SK-N-SH (cell line): ENCODE measurements around the gene MCM3AP. TPM values are rescaled to one million over a fixed set of nuclear protein-coding genes. Genes with fewer than 3 reads are reported as not detected.

Experiments
- CTCF ChIA-PET: fragments of 300-600, 350-600 bp; formaldehyde crosslinking; extraction: SDS; loops from one replicate; lab custom pipeline; 2021; lab: Yijun Ruan, JAX
- POLR2A ChIA-PET: fragments of 350-600 bp; sonication (Branson Sonifier 250); formaldehyde crosslinking; extraction: SDS; loops from one replicate; lab custom pipeline; 2020; ENCODE audit warnings: antibody characterized with exemption, inconsistent platforms; lab: Yijun Ruan, JAX
- DNase-seq: peaks from one replicate; pipeline ENCODE4 v3.0.0; 2012
- H2AFZ ChIP-seq: fragments of 200-600 bp; sonication (generic); 2 replicates; pipeline ENCODE4 v1.8.1; 2016; ENCODE audit warnings: antibody characterized with exemption, mild to moderate bottlenecking, low read depth
- H3F3A ChIP-seq: fragments of 200-600 bp; sonication (generic); replicated peaks from 2 replicates; pipeline ENCODE3; 2016; ENCODE audit warnings: antibody characterized with exemption, mild to moderate bottlenecking; ENCODE audit not compliant: insufficient read depth
- H3K27ac ChIP-seq, 2 experiments: fragments of 200-500 bp in 1 of 2; fragments of 200-600 bp in 1 of 2; sonication (Bioruptor generic) in 1 of 2; sonication (generic), shearing (Covaris generic) in 1 of 2; 2 replicates each; pipeline versions ENCODE4 v1.5.1 to v1.6.1; 2014 to 2016; ENCODE audit warnings: low read depth in 2 of 2, inconsistent platforms in 1 of 2, low read length in 1 of 2, mild to moderate bottlenecking in 1 of 2, mixed read lengths in 1 of 2
- H3K27me3 ChIP-seq: fragments of 200-600 bp; sonication (generic), shearing (Covaris generic); 2 replicates; pipeline ENCODE4 v1.6.1; 2016; ENCODE audit warnings: mixed run types; ENCODE audit not compliant: insufficient read depth
- H3K36me3 ChIP-seq, 2 experiments: fragments of 200-500 bp in 1 of 2; fragments of 200-600 bp in 1 of 2; sonication (Bioruptor generic) in 1 of 2; sonication (generic) in 1 of 2; replicated peaks in 1 of 2; 2 replicates each; pipeline versions ENCODE3 to v1.5.1; 2014 to 2016; ENCODE audit warnings: low read length in 1 of 2, mild to moderate bottlenecking in 1 of 2; ENCODE audit not compliant: insufficient read depth in 2 of 2, control insufficient read depth in 1 of 2
- H3K4me1 ChIP-seq, 2 experiments: fragments of 200-500 bp in 1 of 2; fragments of 200-600 bp in 1 of 2; sonication (Bioruptor generic) in 1 of 2; sonication (generic), shearing (Covaris generic) in 1 of 2; 2 replicates each; pipeline versions ENCODE4 v1.5.1 to v1.6.1; 2014 to 2016; ENCODE audit warnings: low read depth in 1 of 2, low read length in 1 of 2, mixed run types in 1 of 2; ENCODE audit not compliant: insufficient read depth in 2 of 2, control insufficient read depth in 1 of 2
- H3K4me2 ChIP-seq: fragments of 200-600 bp; sonication (generic), shearing (Covaris generic); 2 replicates; pipeline ENCODE4 v1.6.1; 2017; ENCODE audit warnings: mixed run types
- H3K4me3 ChIP-seq, 2 experiments: fragments of 200-500 bp in 1 of 2; fragments of 200-600 bp in 1 of 2; sonication (Bioruptor generic) in 1 of 2; sonication (generic), shearing (Covaris generic) in 1 of 2; 2 replicates each; pipeline versions ENCODE4 v1.5.1 to v1.8.1; 2014 to 2016; ENCODE audit warnings: low read depth in 2 of 2, inconsistent platforms in 1 of 2, low read length in 1 of 2, mild to moderate bottlenecking in 1 of 2, mixed read lengths in 1 of 2, moderate library complexity in 1 of 2
- H3K79me2 ChIP-seq: fragments of 200-600 bp; sonication (generic); 2 replicates; pipeline ENCODE4 v1.8.1; 2017; ENCODE audit warnings: mild to moderate bottlenecking; ENCODE audit not compliant: insufficient read depth
- H3K9ac ChIP-seq: fragments of 200-600 bp; sonication (generic); 2 replicates; pipeline ENCODE4 v1.6.1; 2017; ENCODE audit warnings: mixed run types
- H3K9me2 ChIP-seq: fragments of 200-600 bp; sonication (generic); 2 replicates; pipeline ENCODE4 v1.6.1; 2017; ENCODE audit warnings: mixed run types
- H3K9me3 ChIP-seq: fragments of 200-600 bp; sonication (generic); 2 replicates; pipeline ENCODE4 v1.6.1; 2017; ENCODE audit warnings: mixed run types, mild to moderate bottlenecking, moderate library complexity
- H4K20me1 ChIP-seq: fragments of 200-600 bp; sonication (generic); 2 replicates; pipeline ENCODE4 v1.6.1; 2017; ENCODE audit warnings: mild to moderate bottlenecking, mixed run types; ENCODE audit not compliant: insufficient read depth
- CTCF ChIP-seq: fragments of 200-600 bp; sonication (generic); IDR thresholded peaks from 2 replicates; pipeline ENCODE4 v1.6.1; 2017; ENCODE audit warnings: antibody characterized with exemption, mild to moderate bottlenecking, moderate library complexity
- EP300 ChIP-seq, 2 experiments: IDR thresholded peaks; 2 replicates each; pipeline versions ENCODE4 v1.4.0 to v1.6.1; 2012; ENCODE audit warnings: borderline replicate concordance in 1 of 2, low read depth in 1 of 2, low read length in 1 of 2
- FOXJ3 ChIP-seq: sonication (generic); formaldehyde crosslinking; IDR thresholded peaks from 2 replicates; pipeline ENCODE4 v1.5.1; 2020; ENCODE audit warnings: mild to moderate bottlenecking, missing genetic modification reagents
- GABPA ChIP-seq: IDR thresholded peaks from 2 replicates; pipeline ENCODE4 v1.4.0; 2012; ENCODE audit warnings: low read depth, mild to moderate bottlenecking
- GATA2 ChIP-seq: sonication (generic); formaldehyde crosslinking; IDR thresholded peaks from 2 replicates; pipeline ENCODE4 v1.5.0; 2020; ENCODE audit warnings: mild to moderate bottlenecking, missing genetic modification reagents
- MEF2A ChIP-seq: IDR thresholded peaks from 2 replicates; pipeline ENCODE4 v1.4.0; 2012; ENCODE audit warnings: low read depth, borderline replicate concordance
- PBX3 ChIP-seq: IDR thresholded peaks from 2 replicates; pipeline ENCODE4; 2012
- POLR2AphosphoS5 ChIP-seq: IDR thresholded peaks from 2 replicates; pipeline ENCODE4 v1.6.1; 2012; ENCODE audit warnings: low read depth, low read length
- RAD21 ChIP-seq: IDR thresholded peaks from 2 replicates; pipeline ENCODE4 v1.6.1; 2012; ENCODE audit warnings: mild to moderate bottlenecking, low read length
- REST ChIP-seq: IDR thresholded peaks from 2 replicates; pipeline ENCODE4 v1.6.1; 2012; ENCODE audit warnings: mild to moderate bottlenecking, low read depth, low read length, moderate library complexity
- RFX5 ChIP-seq: IDR thresholded peaks from 2 replicates; pipeline ENCODE4 v1.6.1; 2012; ENCODE audit warnings: mild to moderate bottlenecking, improper control_type of control experiment, low read length
- TCF12 ChIP-seq: IDR thresholded peaks from 2 replicates; pipeline ENCODE4 v1.4.0; 2012
- USF2 ChIP-seq: fragments of 150-350 bp; IDR thresholded peaks from 2 replicates; pipeline ENCODE4 v1.6.1; 2017; ENCODE audit warnings: antibody characterized with exemption, low read length, low read depth, borderline replicate concordance
- WGBS: methylation state at CpG from one replicate; pipeline ENCODE4 v1.1.6; 2017; ENCODE audit warnings: low lambda C conversion rate; 5-methylcytosine and 5-hydroxymethylcytosine counted together
- polyA plus RNA-seq, 3 experiments: library from polyadenylated mRNA; depleted of rRNA; stranded (reverse); fragments of >200 nt; gene quantifications; 2 replicates each; pipeline ENCODE4 v1.2.3, GENCODE V29; 2012

Gene MCM3AP
- polyA plus RNA-seq, 1 of the 3 experiments (the other 2 are of a cell fraction), result 42.9 TPM

- Histone ChIP-seq H4K20me1 (no peaks in the 10 kb centered on the region), H3K9ac (no peak overlapping the region), H3K4me1 (peaks cover 0 to 12% of the 10 kb centered on the region in 2 experiments; a peak in 1 of 4 replicates), H3K4me3 (no peak overlapping the region), H3K36me3 (peaks cover 7 to 45% of the 10 kb centered on the region in 2 experiments), H3K27me3 (no peaks in the 10 kb centered on the region), H3F3A (peaks cover 3% of the 10 kb centered on the region), H3K79me2 (no peaks in the 10 kb centered on the region), H3K9me3 (no peaks in the 10 kb centered on the region), H2AFZ (no peak overlapping the region), H3K4me2 (no peak overlapping the region), H3K27ac (no peak overlapping the region), H3K9me2 (no peaks in the 10 kb centered on the region)
- 94% methylated on average over 15 of the region's 23 CpGs for WGBS
- no peak for DNase-seq
- CTCF ChIA-PET, result interaction anchor here (1.4 to 1.5 kb wide), 2 partner anchors 16 to 66 kb away, joined by 4 read pairs; no protein-coding TSS in a partner anchor
- POLR2A ChIA-PET, result interaction anchor here (1.3 kb wide), 1 partner anchor 14 kb away, joined by 3 read pairs; no protein-coding TSS in a partner anchor
- TF ChIP-seq CTCF, result no peak
- no peak for TF ChIP-seq REST
- no peak for TF ChIP-seq GABPA
Observed at GRCh38 chr21:46208761-46209721, 76.4 kb downstream of the MCM3AP start.

GRCh38 chr21:46207920-46208591, 77.4 kb downstream of the MCM3AP start:
- H3F3A ChIP-seq, result peaks cover 3% of the 10 kb centered on the region
- H3K4me3 ChIP-seq, result no peak overlapping the region
- no peaks in the 10 kb centered on the region for H4K20me1 ChIP-seq
- no peaks in the 10 kb centered on the region for H3K9me2 ChIP-seq
- no peak overlapping the region for H3K9ac ChIP-seq
- no peak overlapping the region for H3K4me2 ChIP-seq
- no peaks in the 10 kb centered on the region for H3K27me3 ChIP-seq
- no peaks in the 10 kb centered on the region for H3K79me2 ChIP-seq
- H3K4me1 ChIP-seq, result peaks cover 0 to 2% of the 10 kb centered on the region in 2 experiments; a peak in 1 of 4 replicates
- peaks cover 7 to 42% of the 10 kb centered on the region in 2 experiments for H3K36me3 ChIP-seq
- H3K27ac ChIP-seq, result no peak overlapping the region
- WGBS, result 92% methylated on average over 19 of the region's 27 CpGs
- POLR2A ChIA-PET, result interaction anchor here (1.3 kb wide), 1 partner anchor 13 kb away, joined by 3 read pairs; no protein-coding TSS in a partner anchor
- DNase-seq, result no peak
- no peak overlapping the region for H2AFZ ChIP-seq
- H3K9me3 ChIP-seq, result no peaks in the 10 kb centered on the region
- CTCF ChIA-PET, result interaction anchor here (1.4 kb wide), 1 partner anchor 17 kb away, joined by 4 read pairs; no protein-coding TSS in a partner anchor
- TF ChIP-seq EP300 (IDR thresholded peaks at IDR 0.05; ENCODE audit: borderline replicate concordance in 1 of 2, low read depth in 1 of 2, low read length in 1 of 2) (no peak), GATA2 (no peak), RFX5 (no peak), USF2 (no peak), POLR2AphosphoS5 (no peak), FOXJ3 (CRISPR knock-in tag) (no peak), RAD21 (no peak), PBX3 (no peak), CTCF (no peak), TCF12 (no peak), MEF2A (no peak)
